Activated T-cell treated with anti-CD3 and anti-CD28 coated beads for 1 hour (primary cell): Measurements from ENCODE around the gene ZNF154.
"Not testable (repeated sequence)": the region's sequence is repeated elsewhere in the genome, so short reads cannot be mapped to it uniquely, and the experiment has no call there.

Experiments
- DNase-seq: peaks from one replicate; pipeline ENCODE4 v3.0.0-alpha.2; 2020; ENCODE audit warnings: low read depth

The ZNF154 gene

DNA sequence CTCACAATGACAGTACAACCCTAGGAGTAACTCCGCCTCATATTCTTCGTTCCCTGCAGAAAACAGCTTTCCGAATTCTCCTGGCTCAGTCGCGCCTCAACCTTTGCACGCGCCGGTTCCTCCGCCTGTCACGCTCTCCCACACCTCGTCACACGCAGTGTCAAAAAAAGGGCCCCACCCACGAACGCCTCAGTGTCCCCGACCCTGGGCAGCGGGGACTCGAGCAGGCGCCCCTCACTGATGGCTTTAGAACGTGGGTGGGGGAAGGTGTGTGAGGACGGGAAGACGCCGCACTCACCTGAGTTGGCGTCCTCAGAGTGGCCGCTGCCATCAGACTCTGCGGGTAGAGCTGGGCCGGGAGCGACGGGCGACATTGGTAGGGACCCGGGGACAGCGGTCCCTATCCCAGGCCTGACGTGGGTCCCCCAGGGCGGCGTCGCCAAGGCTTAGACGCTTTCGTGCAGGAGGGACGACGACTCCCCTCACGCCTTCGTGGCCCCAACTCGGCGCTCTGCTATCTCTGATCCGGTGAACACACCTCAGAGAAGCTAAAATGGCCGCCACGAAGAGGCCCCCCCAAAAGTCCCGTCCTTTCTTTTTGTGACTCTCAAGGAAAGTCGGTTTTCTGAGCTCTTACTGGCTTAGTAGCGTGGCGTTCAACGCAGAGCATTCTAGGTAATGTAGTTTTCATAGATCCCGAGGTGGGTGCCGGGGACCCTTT lies at the start of gene ZNF154:
ZNF154 (minus strand) TSS at position 564 of the 721 bp plus-strand sequence; CDS start at position 331, 233 bp downstream.
- peak; percentile 5 for DNase-seq

DNA sequence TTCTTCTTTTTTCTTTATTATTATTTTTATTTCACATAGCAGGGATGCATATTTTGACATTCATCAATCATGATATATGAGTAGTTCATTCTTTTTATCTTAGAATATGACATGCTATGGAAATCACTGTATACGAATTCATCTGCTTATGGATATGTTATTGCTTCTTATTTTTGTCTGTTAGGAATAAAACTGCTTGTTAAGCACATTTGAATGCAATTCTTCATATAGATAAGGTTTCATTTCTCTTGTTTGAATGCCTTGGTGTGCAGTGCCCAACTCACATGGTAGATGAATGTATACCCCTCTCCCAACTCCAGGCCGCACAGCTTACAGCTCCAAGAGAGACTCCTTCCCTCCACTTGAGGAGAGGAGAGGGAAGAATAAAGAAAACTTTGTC lies 48.9 kb upstream of the ZNF154 start:
- no peak for DNase-seq

DNA sequence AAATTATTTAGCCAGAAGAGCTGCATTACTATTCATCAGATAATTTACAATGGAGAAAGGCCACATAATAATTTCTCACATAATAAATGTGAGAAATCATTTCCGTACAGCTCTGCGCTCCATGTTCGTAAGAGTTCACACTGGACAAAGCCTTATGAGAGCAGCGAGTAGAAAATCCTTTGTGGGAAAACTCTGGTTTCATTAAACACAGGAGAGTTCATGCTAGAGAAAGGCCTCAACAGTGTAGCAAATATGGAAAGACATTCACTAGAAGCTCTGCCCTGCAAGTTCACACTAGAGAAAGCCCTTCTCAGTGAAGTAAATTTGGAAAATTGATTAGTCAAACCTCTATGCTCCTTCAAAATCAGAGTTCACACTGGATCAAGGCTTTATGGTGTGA lies 46.0 kb upstream of the ZNF154 start:
- no peak for DNase-seq

DNA sequence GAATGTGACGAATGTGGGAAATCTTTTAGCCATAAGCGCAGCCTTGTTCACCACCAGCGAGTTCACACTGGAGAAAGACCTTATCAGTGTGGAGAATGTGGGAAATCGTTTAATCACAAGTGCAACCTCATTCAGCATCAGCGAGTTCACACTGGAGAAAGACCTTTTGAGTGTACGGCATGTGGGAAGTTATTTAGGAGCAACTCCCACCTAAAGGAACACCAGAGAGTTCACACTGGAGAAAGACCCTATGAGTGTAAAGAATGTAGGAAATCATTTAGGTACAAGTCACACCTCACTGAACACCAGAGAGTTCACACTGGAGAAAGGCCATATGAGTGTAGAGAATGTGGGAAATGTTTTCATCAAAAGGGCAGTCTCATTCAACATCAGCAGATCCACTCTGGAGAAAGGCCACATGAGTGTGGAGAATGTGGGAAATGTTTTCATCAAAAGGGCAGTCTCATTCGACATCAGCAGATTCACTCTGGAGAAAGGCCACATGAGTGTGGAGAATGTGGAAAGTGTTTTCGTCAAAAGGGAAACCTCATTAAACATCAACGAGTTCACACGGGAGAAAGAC lies 45.2 kb upstream of the ZNF154 start:
- DNase-seq = no peak

- no peak for DNase-seq
Measured at GRCh38 chr19:57748029-57748428, 39.0 kb upstream of the ZNF154 start.

GRCh38 chr19:57747472-57747807 lies 38.4 kb upstream of the ZNF154 start:
- no peak for DNase-seq

GRCh38 chr19:57746580-57747471 lies 37.8 kb upstream of the ZNF154 start, which contains the start of gene ZNF776:
Gene ZNF776 (plus strand): TSS chr19:57746815. CDS start chr19:57747059, 244 bp downstream.
- peak; percentile 66 for DNase-seq

DNA sequence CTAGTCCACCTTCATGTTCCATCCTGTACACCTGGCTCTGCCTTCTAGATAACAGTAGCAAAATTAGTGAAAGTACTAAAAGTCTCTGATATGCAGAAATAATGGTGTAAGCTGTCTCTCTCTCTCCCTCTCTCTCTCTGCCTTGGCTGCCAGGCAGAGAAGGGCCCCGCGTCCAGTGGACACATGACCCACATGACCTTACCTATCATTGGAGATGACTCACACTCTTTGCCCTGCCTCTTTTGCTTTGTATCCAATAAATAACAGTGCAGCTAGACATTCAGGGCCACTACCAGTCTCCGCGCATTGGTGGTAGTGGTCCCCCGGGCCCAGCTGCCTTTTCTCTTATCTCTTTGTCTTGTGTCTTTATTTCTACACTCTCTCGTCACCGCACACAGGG lies 29.8 kb upstream of the ZNF154 start:
- DNase-seq = not testable (repeated sequence)

GRCh38 chr19:57738320-57738719 lies 29.3 kb upstream of the ZNF154 start:
- peak; percentile 16 for DNase-seq

DNA sequence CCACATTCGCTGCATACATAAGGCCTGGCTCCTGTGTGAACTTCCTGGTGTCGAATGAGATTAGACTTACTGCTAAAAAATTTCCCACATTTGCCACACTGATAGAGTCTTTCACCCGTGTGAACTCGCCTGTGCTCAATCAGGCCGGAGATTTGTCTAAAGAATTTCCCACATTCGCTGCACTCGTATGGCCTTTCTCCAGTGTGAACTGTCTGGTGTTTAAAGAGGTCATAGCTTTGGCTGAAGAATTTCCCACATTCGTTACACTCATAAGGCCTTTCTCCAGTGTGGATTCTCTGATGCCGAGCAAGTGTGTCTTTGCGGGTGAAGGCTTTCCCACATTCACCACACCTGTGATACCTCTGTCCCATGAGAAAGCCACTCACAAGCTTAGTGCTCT lies 11.9 kb upstream of the ZNF154 start:
- DNase-seq = no peak

DNA sequence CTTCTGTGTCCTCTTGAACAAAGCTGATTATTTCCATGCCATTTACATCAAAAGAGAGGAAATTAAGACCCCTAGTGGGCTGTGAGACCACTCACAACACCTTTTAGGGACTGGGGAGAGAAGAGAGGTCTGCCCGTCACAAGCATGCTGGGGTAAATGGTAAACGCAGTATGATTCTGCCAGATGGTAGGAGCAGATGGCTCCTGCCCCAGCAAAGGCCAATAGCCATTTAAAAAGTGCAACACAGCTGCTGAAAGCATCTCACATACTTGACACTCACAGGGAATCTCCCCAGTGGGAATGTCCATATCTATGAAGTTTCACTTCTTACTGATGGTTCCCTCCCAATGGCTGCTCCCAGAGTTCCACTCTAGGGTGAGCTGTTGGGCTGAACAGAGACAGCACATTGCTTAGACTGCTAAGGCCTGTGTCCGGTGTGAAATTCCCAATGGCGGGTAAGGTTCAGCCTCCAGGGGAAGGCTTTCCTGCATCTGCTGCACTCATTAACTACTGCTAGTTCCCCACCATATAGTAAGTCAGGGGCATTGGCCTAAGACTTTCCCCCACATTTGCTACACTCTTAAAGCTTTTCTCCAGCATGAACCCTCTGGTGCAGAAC lies 11.0 kb upstream of the ZNF154 start:
- DNase-seq = no peak

GRCh38 chr19:57719424-57719823 lies 10.4 kb upstream of the ZNF154 start:
- no peak for DNase-seq

DNA sequence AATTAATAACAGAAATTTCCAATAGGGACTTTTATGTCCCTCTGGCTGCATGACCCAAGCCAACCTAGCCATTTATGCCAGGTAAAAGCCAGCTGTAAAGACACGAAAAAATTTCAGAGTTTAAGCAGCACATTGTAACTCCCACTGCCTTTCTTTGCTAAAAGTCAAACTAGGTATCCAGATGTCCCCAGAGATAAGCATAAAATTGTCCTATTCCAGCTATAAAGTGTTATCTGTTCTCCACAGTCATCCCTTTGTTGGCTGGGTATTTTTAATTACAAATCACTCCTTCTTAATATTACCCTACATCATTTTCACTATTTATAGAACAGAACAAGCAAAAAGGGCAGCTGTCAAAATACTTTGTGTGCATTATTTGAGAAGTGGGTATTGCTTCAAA lies 3.2 kb upstream of the ZNF154 start:
- no peak for DNase-seq

- no peak for DNase-seq
Measured at GRCh38 chr19:57709616-57710015, 612 bp upstream of the ZNF154 start.

DNA sequence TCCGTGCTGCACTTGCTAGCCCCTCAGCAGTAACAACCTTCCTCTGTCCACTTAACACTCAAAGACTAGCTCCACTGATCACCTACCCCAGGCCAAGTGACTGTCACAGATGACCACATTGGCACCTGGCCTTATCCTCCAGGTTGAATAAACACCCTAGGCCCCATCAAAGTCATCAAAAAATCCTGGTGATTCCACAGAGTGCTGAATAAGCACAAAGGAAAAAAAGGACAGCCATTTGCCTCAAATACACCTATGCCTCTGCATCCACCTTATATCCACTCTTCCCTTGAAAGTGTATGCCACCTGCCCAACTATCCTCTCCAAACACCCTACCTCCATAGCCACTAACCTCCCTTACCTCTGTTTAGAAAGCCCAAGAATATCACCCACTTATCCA lies 2.7 kb downstream of the ZNF154 start:
- DNase-seq = no peak

DNA sequence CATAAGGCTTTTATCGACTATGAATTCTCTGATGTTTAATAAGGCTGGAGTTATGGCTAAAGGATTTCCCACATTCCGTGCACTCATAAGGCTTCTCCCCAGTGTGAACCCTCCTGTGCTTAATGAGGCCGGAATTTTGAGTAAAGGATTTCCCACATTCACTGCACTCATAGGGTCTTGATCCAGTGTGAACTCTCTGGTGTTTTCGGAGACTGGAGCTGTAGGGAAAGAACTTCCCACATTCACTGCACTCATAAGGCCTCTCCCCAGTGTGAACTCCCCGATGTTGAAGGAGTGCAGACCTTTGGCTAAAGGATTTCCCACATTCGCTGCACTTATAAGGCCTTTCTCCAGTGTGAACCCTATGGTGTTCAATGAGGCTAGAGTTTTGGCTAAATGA lies 7.4 kb downstream of the ZNF154 start:
- no peak for DNase-seq

- DNase-seq = no peak
Measured at GRCh38 chr19:57689750-57690149, 19.3 kb downstream of the ZNF154 start.

DNA sequence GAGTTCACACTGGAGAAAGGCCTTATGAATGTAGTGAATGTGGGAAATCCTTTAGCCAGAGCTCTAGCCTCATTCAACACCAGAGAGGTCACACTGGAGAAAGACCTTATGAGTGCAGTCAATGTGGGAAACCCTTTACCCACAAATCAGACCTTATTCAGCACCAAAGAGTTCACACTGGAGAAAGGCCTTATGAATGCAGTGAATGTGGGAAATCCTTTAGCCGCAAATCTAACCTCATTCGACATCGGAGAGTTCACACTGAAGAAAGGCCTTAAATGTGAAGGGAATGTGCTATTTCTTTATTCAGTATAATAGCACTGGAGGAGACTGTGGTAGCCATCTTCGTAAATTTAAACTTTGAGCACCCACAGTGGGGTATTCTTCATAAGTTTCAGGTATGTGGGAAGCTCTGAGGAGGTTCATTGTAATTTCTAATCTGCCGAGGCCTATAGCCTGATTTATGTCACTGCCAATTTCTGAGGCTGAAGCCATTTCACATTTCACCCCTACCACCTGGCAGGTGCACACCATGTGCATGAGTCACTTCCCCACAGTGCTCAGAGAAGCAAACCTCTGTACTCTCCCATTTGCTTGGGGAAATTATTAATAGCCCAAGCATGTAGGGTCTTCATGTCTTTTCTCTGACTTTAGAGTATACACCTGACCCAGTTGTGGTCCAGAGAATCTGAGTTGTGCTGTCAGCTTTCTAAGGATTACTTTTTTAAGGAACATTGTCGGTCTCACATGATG lies 20.8 kb downstream of the ZNF154 start:
- DNase-seq = no peak

DNA sequence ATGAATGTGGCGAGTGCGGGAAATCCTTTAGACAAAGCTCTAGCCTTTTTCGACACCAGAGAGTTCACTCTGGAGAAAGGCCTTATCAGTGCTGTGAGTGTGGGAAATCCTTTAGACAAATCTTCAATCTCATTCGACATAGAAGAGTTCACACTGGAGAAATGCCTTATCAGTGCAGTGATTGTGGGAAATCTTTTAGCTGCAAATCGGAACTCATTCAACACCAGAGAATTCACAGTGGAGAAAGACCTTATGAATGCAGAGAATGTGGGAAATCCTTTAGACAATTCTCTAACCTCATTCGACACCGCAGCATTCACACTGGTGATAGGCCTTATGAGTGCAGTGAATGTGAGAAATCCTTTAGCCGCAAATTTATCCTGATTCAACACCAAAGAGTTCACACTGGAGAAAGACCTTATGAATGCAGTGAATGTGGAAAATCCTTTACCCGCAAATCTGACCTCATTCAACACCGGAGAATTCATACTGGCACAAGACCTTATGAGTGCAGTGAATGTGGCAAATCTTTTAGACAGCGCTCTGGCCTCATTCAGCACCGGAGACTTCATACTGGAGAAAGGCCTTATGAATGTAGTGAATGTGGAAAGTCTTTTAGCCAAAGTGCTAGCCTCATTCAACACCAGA lies 21.5 kb downstream of the ZNF154 start:
- no peak for DNase-seq

- DNase-seq = no peak
Measured at GRCh38 chr19:57686727-57687126, 22.3 kb downstream of the ZNF154 start.

DNA sequence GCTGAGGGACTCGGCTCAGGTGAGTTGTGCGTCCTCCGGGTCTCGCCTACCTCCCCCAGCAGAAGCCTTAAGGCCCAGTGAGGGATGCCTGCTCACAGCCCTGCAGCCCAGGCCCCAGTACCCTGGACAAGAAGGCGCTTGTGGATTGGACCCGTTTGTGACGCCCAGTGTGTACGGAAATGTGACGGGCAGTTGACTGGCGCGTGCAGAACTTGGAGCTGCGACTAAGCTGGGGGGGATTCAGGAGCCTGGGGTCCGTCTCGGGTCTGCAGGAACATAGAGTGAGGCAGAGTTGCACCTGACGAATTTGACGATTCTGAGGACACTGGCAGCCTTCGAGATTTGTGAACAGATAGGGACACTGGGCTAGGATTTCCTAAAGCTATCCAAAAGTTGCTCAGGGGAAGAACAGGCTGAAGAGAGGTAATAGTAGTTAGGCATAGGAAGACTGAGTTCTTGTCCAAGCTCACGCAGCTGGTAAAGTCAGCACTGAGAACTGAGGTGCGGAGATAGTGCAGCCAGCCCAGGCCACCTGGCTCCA lies 26.7 kb downstream of the ZNF154 start:
- no peak for DNase-seq
